Panc1 (cell line): ENCODE results near the gene CALML4.

ENCODE experiments used
- CTCF ChIP-seq: fragments of 450-650 bp; IDR thresholded peaks from 2 replicates; pipeline ENCODE4 v1.5.1; 2017; ENCODE audit warnings: mild to moderate bottlenecking
- POLR2AphosphoS5 ChIP-seq: IDR thresholded peaks from 2 replicates; pipeline ENCODE4 v1.6.1; 2012; ENCODE audit warnings: mild to moderate bottlenecking, low read depth, low read length, moderate library complexity
- REST ChIP-seq, 2 experiments: IDR thresholded peaks; 2 replicates each; pipeline ENCODE4 v1.6.1; 2011 to 2012; ENCODE audit warnings: low read depth in 2 of 2, control low read depth in 1 of 2, low read length in 1 of 2, mild to moderate bottlenecking in 1 of 2, moderate library complexity in 1 of 2; ENCODE audit not compliant: insufficient read depth in 1 of 2

- TF ChIP-seq CTCF (no peak), REST (IDR thresholded peaks at IDR 0.05; ENCODE audit: insufficient read depth in 1 of 2, low read depth in 2 of 2, low read length in 1 of 2) (no peak), POLR2AphosphoS5 (no peak; the same call in 1 of the 2 replicates)
Observed at GRCh38 chr15:68197170-68197492, 8.0 kb downstream of the CALML4 start.
